HG02588 (cell line): ENCODE data around the gene IDI1.
"Not testable (repeated sequence)": the region's sequence is repeated elsewhere in the genome, so short reads cannot be mapped to it uniquely, and the experiment has no call there.

Source experiments
- ATAC-seq: cut with Tn5 transposase; IDR thresholded peaks from one replicate; pipeline ENCODE4 v1.9.1; 2021; ENCODE audit warnings: mild to moderate bottlenecking, moderate library complexity; ENCODE audit not compliant: unreplicated experiment

Gene IDI1

DNA sequence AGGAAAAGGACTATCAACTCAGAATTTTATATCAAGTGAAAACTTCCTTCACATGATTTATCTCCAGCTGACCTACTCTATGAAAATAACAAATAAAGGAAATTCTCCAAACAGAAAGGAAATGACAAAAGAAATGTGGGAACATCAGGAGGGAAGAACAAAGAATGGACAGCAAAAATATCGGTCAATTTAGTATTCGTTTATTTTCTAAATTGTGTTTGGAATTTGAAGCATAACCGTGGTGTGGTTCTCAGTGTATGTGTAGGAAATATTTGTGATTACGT, 16.0 kb upstream of the IDI1 start:
- ATAC-seq: no peak

DNA sequence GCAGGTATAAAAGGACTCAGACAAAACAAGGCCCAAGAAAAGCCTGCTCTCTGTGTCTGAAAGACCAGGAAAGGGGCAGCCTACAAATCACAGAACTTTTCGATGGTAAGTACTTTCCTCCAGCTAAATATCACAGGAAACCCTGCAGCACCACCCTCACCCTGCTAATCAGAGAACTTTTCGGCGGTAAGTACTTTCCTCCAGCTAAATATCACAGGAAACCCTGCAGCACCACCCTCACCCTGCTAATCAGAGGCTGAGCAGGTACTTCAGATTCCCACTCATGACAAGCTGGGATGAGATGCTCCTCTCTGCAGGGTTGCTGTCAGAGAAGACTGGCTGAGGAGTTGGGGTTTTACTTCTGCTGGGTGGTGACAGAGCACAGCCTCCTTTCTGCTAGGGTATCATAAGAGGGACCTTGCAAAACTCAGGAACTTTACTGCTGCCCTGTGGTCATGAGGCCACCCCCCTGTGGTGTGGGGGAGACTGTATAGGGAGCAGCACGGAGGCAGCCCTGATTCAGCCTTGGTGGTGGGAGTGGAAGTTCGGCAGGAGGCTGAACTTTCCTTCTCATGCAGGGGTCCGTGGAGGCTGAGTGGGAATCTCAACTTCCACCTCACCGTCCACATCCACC, 14.4 kb upstream of the IDI1 start:
- ATAC-seq: no peak

DNA sequence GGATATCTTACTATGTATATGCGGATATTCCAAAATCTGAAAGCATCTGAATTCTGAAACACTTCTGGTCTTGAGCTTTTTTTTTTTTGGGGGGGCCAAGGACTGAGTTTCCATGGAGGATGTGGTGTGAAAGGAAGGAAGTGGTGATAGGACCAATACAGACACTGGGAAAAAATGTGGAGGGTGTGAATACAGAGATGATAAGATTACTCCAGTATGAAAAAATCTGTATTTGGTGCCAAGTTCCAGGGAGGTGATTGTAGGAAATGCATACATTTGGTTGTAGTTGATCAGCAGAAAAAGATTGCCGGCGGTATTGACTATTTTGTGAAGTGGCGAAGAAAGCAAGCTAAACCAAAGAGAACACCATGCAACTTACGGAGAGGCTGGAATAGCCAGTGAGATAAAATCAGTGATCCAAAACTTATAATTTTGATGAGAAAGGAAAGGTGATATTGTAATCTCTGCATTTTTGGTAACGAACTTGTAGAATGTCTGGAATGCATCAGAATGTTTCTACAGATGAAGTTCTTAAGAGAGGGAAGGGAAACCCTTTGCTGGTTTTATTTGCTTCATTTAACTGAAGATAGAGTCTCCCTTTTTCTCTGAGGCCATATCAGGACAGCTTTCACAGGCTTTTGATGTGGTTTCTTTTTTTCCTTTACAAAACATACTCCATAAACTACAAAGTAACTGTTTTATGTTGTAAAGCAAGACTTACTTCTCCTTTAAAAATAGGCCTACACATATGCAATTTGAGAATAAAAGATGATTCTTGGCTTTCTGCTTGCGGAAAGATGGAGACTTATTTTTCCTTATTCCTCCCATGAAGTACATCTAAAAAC, 13.2 kb upstream of the IDI1 start:
- no peak for ATAC-seq

DNA sequence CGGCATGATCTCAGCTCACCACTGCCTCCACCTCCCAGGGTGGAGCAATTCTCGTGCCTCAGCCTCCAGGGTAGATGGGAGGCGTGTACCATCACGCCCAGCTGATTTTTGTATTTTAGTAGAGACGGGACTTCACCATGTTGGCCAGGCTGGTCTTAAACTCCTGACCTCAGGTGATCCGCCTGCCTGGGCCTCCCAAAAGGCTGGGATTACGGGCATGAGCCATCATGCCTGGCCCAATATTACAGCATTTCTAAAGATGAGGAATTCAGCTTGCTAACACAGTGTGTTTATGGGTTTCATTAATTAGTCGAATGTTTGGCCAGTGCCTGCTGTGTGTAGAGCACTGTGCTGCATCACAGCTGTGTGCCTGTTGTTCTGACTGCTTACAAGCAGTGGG, 11.0 kb upstream of the IDI1 start:
- no peak for ATAC-seq

DNA sequence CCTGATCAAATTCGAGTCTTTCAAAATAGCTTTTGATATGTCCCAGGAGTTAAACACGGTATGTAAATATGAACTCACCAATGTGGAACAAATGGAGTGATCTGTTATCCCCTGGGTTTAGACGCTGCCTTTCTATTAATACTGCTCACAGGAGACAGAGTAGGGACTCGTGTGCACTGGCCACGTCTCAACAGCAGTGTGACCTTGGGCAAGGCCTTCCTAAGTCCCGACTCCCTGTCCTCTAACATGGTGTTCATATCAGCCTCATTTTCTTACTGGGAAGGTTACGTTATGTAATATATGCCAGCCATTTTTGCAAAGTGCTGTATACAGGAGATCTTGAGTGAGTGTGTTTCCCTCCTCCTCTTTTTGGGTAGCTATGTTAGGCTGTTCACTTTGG, 9.1 kb upstream of the IDI1 start:
- no peak for ATAC-seq

DNA sequence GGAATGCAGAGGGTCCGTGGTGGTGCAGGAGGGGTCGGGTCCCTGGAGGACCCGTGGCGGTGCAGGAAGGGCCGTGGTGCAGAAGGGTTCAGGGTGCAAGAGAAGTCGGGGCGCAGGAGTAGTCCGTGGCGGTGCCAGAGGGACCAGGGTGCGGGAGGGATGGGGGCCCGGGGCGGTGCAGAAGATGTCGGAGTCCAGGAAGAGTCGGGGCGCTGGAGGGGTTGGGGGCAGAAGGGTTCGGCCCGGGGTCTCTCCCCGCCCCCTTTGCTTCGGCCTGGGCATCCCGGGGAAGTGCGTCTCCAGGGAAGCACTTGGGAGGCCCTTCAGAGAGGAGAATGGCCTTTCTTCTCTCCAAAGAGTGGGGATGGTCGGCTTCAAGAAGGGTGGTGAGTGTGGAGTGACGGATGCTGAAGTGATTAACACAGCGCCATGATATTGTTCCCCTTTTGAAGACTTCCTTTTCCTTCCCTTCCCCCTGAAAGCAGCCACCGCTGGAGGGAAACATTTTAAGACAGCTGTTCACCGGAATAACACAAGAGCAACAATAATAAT, 8.3 kb upstream of the IDI1 start:
- peak; percentile 12 for ATAC-seq

DNA sequence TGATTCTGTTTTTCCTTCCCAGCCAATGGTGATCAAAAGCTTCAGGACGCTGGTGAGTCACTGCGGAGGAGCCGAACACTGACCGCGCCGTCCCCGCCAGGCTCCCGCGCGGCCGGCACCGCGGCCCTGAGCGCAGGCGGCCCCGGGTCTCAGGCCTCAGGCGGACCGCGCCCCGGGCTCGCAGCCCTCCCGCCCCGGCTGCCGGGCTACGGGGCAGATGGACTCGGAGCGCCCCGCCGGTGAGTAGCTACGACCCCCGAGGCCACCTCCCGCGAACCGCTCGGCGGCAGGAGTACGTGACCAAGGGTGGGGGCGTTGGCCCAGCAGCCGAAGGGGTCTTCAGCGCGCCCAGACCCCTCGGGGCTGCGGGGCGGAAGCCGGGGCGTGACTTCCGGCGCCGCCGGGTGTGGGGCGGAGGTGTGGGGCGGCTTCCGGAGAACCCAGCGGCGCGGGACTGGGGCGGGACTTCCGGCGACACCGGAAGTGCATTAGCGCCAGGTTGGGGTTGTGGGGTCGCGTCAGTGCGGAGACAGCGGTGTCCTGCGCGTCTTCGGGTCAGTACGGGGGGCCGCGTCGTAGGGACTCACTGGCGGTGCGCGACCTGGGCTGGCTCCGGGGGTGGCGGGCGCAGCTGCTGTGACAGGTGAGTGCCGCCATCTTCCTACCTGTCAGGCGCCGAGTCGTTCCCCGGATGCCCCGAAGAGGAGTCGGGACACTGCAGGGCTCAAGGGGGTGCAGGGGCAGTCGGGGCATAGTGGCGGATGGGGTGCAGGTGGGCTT, 7.6 kb upstream of the IDI1 start, which contains the start of gene WDR37:
TSS of gene WDR37 (plus strand) at position 60 of the 780 bp plus-strand sequence. CDS start 15,771 bp downstream, outside the sequence.
- peak; percentile 93 for ATAC-seq

DNA sequence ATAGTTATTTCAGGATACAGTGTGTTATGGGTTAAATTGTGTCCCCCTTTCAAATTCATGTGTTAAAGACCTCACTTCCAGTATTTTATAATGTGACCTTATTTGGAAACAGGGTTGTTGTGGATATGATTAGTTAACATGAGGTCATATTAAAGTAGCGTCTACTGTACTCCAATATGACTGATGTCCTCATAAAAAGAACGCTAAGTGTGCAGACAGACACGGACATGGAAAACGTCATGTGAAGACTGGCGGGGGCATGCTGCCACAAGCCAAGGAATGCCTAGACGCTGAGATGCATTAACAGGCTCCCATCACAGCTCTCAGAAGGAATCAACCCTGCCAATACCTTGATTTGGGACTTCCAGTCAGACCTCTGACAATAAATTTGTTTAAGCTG, 5.8 kb upstream of the IDI1 start:
- no peak for ATAC-seq

DNA sequence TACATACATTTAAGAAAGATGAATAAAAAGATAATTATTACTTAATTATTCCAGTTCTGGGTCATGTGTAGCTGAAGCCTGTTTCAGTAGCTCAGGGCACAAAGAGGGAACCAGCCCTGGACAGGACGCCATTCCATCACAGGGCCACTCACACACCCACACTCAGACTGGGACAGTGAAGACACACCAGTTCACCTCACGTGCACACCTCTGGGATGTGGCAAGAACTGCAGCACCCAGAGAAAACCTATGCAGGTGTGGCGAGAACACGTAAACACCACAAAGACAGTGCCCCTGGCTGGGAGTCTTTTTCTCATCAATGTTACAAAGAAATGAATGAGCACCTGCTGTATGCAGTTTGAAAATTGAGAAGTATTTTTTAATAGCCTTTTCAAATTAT, 1.6 kb upstream of the IDI1 start:
- ATAC-seq: no peak

DNA sequence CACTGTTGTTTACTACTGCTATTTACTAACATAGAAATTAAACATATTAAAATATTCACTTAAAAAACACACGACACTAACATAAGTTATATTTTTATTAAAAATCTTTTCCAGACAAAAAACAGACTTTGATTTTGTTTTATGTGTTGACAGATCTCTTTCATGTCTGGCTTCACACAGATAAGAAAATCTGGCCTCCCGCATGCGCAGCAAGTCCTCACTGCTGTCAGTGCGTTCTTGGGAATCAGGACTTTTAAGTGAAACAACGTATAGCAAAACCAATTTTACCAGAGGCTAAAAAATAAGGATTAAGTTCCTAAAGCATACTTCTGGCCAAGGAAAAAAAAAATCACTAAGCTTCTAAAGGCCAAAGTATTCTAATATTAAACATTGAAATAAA, 1.2 kb upstream of the IDI1 start:
- ATAC-seq: no peak

DNA sequence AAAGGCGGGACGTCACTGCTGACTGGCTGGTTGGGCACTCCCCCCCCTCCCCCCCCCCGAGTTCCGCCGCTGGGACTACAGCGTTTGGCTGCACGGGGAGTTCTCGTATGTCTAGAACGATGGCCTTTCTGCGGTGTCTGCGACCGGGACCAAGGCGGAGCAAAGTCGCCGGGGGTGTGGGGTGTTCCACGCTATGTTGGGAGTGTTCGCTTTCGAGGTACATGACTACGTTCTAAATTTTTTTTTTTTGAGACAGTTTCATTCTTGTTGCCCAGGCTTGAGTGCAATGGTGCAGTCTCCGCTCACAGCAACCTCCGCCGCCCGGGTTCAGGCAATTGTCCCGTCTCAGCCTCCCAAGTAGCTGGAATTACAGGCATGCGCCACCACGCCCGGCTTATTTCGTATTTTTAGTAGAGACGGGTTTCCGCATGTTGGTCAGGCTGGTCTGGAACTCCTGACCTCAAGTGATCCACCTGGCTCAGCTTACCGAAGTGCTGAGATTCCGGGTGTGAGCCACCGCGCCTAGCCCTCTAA, 573 bp upstream of the IDI1 start:
- no peak for ATAC-seq

DNA sequence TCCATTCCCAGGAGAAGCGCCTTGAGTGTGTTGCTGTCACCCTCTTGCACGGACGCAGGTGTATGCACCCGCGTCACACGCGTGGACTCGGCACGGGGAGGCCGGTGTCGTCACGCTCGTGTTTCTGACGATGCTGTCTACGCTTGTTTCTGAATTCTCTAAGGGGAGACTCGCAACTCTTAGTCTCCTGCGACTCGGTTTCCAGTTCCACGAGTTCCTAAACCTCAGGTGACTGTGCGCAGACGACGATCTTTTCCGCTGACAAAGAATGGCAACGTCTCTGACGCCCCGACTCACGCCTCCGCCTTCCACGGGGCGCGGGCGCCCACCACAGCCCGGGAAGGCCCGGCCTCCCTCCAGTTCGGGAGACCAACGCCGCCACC, 579 bp downstream of the IDI1 start:
- ATAC-seq: no peak

DNA sequence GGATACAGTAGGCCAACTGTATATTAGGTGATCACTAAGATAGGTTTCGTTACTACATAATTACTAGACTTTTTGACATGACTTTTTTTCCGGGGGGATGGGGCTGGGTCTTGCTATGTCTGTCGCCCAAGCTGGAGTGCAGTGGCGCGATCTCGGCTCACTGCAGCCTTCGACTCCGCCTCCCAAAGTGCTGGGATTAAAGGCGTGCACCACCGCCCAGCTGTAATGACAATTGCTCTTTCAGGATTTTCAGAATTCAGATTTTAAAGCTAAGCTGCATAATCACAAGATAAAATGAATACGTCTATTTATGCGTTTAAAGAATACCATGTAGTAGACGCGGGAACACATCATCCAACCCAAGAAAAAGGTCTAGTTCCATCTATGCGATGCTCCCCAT, 982 bp downstream of the IDI1 start:
- ATAC-seq: no peak

DNA sequence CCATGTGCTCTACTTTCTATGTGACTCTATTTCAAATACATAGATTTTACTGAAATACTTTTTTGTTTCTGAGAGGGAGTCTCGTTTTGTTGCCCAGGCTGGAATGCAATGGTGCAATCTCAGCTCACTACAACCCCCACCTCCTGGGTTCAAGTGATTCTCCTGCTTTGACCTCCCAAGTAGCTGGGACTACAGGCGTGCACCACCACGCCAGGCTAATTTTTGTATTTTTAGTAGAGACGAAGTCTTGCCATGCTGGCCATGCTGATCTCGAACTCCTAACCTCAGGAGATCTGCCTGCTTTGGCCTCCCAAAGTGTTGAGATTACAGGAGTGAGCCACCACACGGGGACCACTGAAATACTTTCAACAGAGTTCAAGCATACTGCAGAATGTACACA, 3.5 kb downstream of the IDI1 start:
- ATAC-seq: no peak

DNA sequence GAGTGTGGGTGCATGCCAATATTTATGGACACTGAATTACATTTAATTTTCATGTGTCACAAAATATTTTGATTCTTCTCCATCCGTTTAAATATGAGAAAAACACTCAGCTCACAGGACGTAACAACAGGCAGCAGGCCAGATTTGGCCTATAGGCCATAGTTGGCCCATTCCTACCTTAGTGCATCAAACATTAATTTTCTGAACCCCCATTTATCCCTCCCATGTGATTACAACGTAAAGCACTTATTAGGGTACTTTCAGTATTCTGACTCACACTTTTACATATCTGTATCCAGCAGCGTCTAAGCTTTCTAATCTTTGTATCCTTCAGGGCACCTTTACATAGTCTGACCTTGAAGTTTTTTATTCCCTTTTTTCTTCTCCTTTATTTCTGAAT, 4.0 kb downstream of the IDI1 start:
- no peak for ATAC-seq

DNA sequence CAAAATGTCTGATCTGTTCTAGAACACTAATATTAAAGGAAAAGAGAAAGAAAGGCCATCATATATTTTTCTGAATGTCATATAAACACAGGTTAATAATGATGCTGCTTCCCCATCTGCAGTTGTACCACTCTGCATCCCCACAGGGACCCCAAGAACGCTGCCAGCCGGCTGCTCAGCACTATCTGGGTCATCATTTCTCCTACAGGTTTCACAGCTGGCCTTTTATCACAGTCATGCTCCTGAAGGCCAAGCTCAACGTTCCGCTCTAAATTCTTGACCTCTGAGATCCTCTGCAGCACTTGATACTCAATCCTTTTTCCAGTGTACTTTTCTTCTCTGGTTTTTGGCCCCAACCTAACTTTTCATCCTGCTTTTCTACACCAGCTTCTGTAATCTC, 4.8 kb downstream of the IDI1 start:
- no peak for ATAC-seq

DNA sequence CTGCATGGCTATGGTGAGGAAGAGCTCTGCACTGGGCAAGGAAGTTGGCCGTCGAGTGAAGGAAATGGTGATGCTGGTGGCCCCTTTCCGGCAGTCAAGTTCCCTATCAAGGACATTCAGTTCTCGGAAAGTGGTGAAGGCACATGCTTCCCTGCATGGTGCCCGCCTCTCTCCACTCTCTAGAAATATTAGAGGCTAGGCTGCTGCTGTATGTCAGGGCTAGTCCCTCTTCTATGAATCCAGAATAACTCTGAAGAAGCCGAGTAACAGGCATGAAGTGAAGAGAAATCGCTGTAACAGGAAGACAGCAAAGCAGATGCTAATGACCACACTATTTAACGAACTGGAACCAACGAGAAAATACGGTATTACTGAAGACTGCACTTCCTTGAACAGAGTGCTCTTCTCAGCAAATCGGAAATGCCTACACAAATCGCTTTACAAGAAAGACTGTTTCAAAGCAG, 5.4 kb downstream of the IDI1 start:
- no peak for ATAC-seq

DNA sequence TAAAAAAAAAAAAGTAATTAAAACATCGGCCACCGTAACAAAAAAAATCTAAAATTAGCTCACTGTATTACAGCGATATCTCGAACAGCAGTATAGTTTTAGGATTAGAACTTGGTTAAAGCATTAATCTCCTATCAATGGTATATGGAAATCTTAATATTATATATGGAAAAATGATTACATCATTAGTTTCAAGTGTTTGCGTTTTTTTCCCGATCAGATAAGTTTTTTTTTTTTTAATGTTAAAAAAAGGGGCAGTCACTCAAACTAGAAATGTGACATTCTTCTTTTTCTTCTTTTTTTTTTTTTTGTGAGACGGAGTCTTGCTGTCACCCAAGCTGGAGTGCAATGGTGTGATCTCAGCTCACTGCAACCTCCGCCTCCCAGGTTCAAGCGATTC, 7.4 kb downstream of the IDI1 start:
- no peak for ATAC-seq

DNA sequence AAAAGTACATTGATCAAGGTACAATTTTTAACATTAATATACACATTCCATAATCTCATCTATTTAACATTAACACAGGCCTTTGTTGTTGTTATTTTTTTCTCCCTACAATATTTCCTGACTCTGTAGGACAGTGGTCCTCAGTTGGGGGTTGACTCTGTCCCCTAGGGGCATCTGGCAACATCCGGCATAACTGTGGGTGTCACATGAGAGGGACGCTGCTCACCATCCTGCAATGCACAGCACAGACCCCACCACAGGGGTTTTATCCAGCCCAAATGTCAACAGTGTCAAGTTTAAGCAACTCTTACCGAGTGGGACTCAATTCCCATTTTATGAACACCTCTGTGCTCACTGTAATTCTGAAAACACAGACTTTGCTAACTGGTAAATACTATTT, 8.8 kb downstream of the IDI1 start:
- no peak for ATAC-seq

DNA sequence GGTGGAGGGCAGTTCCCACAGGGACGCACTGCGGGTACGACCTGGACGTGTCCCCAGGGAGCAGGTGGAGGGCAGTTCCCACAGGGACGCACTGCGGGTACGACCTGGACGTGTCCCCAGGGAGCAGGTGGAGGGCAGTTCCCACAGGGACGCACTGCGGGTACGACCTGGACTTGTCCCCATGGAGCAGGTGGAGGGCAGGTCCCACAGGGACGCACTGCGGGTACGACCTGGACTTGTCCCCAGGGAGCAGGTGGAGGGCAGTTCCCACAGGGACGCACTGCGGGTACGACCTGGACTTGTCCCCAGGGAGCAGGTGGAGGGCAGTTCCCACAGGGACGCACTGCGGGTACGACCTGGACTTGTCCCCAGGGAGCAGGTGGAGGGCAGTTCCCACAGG, 10.2 kb downstream of the IDI1 start:
- not testable (repeated sequence) for ATAC-seq

DNA sequence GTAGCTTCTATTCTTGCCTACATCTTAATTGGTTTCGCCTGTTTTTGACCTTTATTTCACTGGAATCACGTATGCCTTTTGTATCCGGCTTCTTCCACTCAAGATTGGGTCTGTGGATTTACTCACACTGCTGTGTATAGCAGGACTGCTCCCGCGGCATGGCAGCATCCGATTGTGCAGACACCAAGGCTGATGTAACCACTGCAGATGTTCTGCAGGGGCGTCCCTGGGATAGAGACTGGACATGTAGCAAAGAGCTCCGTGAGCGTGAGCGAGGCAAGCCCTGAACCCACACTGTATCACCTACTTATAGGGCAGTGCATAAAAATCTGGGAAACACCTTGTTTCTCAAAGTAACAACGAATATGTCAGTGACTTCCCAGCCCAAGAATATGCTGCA, 11.8 kb downstream of the IDI1 start:
- no peak for ATAC-seq
